ENCODE results near the gene CACNA1D.

The CACNA1D gene

DNA sequence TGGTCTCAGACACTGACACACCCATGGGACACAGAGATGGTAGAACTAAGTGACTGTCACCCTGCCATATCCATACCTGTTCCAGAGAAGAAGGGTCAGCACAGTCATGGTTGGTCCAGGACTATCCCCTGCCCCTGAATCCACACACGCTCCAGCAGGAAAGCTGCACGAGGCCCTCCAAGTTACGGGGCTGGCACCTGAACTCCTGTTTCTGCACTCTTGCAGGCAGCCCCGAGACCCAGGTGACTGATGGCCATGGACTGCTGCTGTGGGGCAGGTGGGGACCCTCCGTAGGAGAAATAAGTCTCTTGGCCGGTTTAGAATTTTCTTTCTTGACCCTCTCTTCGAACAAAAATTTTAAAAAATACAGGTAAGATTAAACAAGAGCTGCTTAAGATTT lies 321.2 kb downstream of the CACNA1D start:
- no peak for DNase-seq

DNA sequence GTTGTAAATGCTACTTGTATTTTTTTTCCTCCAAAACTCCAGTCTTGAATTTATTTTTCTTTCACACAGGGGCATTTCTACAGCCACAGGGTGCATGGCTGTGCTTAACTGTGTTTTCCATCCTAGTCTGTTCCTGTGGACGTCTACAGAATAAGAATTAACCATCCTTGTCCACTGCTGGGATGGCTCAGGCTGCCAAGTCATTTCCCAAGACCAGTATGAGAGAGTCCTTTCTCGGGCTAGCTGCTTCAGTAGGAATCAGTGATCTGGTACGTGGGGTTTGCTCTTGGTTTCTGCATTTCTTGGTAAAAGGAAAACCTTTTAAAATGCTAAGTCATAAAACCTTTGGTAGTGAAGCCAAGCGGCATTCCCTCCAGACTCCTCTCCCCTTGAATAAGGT lies 322.0 kb downstream of the CACNA1D start:
- no peak for DNase-seq

DNA sequence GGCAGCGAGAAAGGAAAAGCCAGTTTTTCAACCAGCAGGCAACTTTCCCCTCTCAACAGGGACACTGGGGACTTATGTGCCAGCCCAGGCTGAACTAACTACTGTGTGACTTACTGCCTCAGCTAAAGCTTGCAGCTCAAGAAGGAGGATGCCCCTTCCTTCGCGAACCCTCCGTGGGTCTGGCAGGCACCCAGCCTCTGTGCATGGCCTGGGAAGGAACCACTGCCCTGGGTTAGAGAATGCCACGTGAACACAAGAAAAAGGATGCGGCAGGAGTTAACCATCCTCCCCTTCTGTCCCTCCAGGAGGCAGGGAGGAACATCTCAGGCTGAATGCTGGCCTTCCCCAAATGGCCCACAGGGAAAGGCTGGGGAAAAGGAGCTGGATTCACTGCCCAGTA lies 322.8 kb downstream of the CACNA1D start:
- DNase-seq = no peak

DNA sequence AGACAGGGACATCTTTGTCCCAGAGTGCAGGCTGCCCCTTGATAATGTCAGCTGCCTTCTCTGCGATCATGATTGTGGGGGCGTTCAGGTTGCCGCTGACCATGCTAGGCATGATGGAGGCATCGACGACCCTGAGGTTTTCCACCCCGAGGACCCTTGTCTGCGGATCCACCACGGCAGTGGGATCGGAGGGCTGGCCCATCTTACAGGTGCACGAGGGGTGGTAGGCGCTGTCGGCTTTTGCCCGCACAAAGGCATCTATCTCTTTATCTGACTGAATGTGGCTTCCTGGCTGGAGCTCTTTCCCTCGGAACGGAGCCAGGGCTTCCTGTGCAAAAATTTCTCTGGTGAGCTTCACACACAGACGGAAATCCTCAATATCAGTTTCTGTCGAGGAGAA lies 323.4 kb downstream of the CACNA1D start:
- DNase-seq = no peak

DNA sequence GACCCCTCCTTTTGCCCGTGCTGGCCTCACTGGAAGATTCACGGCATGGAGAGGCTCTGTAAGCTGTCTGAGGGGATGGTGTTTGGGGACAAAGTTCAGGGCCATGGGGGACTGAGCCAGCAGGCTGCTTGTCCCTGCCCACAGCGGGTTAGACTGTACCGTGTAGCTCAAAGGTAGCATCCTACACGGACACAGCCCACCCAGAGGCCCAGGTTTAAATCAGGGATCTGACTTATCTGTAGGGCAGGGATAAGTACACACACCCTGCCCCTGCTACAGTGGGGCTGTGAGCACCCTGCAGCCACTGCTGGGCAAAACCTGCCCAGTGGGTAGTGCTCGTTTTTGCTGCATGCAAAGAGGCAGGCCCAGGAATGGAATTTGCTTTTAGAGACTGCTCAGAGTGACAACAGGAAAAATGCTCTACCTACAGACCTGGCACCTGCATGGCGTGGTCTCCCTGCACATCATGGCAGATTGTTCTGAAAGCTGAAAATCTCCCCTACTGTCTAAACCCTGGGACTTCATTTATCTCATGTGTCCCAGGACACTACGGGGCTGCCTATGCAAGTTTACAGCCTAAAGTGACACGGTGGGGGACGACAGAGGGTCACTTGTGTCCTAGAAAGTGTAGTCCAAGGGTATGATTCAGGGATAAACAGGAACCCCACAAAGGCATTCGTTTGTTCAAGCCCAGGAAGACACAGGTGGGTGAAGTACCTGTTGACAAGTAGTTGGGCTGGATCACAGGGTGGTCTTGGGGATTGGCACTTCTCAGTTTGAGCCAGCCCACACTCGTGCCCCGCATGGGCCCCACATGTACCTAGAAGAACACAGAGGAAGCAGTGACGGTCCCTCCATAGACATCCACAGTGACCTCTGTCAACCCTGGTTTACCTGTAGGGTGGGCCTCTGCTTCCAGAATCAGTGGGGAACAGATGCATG lies 324.1 kb downstream of the CACNA1D start:
- no peak for DNase-seq

DNA sequence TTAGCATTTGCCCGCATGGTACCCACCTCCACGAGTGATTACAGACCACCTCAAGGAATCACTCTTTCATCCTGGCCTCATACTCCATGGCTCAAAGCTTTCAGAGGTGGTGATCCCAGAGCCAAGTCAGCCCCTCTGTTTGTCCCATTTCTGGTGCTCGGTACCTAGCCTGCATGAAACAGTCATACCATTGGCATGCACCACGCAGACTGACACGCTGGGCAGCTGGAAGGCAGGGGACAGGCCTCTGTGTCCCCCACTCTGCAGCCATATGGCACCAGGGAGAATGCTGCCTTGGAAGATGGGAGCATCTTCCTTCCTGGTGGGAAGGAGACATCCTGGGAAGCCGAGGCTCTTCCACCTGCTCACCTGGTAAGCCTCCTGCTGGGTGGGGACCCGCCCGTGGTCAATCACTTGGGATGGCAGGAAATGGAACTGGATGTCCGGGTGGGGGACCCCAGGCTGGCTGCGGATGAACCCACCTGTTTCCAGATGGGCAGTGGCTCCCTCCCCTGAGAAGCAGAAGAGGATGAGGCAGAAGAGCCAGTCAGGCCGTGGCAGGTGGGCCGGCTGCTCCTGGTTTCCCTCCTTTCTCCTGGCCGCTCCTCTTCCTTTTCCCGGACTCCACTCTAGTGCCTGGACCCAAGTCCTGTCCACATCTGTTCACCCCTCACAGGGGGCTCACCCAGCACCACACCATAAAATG lies 324.9 kb downstream of the CACNA1D start:
- no peak for DNase-seq

DNA sequence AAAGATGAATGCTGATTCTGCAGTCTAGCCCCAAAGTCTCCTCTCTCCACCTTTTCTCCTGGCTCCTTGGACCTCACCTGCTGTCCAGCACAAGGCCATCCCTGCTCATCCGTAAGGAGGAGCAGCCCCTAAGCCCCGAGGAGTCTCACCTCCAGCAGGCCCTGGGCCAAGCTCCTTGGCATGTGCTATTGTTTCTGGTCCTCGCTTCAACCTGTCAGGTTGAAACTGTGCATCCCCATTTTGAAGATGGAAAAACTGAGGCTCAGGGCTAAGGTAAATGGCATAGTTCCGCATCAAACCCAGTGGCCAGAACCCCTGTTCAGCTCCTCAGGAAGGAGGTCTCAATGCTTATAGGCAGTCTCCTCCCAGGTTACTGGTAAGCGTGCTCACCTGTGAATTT lies 325.7 kb downstream of the CACNA1D start:
- no peak for DNase-seq

DNA sequence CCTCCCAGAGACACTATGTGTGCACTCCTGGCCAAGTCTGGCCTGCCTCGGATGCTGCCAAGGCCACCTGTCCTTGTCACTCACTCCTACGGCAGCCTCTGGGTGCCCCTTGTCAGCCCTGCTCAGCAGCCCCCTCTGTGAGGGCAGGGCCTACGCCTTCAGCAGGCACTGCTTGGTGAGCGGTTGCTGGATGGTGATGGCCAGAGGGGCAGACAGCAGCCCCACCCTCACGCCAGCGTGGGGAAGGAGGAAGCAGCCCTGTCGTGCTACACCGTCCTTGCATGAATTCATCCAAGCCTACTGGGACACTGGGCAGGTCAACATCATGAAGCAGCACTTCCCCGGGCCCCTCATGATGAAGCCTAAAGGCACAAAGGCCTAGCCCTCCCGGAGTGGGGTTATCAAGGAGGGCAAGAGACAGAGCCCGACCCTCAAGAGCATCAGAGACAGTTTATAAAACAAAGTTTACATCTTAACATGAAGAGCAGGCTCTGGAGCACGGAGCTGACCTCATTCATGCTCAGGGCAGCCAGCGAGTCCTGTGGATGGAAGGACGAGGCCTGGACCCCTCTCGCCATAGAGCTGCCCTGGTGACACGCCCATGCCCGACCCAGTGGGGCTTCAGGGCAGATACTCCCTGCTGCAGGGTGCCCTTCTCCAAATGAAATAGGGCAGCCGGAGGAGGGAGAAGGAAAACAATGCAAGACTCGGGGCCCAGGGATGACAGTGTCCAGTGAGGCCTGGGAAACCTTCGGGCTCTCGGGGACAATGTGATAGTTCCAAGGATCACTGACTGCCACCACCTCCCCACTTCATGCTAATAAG lies 326.6 kb downstream of the CACNA1D start:
- DNase-seq = no peak

DNA sequence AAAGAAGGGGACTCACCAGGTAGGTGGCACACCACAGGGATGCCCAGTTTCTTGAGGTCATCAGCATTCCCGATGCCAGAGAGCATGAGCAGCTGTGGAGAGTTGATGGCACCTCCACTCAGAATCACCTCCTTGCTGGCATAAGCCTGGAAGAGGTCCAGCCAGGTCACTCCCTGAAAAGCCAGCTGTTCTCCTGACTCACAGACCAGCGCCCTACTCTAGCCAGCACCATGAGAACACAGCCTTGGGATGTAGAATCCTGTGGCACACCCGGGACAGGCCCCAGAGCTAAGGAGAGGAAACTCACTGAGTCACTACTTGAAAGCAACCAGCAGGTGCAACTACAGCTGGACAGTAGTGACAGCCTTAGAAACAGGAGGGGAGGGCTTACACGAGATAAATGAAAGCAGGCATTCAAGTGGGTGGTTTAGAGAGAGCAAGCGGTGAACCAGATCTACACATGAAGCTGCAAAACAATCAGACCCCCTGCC lies 327.3 kb downstream of the CACNA1D start:
- DNase-seq = no peak

DNA sequence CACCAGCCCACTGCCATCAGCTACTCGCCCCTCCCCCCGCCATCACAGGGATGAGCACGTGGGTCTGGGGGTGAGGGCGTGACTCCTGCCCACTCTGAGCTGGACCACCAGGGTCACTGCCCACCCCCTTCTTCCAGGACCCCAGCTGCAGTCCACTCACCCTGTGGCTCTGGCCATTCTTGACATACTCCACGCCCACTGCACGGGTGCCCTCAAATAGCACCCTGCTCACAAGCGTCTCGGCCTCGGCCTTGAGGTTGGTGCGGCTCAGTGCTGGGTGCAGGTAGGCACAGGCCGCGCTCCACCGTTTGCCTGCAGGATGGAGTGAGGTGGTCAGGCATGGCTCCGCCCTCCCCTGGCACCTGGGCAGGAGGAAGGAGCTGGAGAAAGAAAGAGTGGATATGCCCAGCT lies 327.9 kb downstream of the CACNA1D start:
- no peak for DNase-seq

DNA sequence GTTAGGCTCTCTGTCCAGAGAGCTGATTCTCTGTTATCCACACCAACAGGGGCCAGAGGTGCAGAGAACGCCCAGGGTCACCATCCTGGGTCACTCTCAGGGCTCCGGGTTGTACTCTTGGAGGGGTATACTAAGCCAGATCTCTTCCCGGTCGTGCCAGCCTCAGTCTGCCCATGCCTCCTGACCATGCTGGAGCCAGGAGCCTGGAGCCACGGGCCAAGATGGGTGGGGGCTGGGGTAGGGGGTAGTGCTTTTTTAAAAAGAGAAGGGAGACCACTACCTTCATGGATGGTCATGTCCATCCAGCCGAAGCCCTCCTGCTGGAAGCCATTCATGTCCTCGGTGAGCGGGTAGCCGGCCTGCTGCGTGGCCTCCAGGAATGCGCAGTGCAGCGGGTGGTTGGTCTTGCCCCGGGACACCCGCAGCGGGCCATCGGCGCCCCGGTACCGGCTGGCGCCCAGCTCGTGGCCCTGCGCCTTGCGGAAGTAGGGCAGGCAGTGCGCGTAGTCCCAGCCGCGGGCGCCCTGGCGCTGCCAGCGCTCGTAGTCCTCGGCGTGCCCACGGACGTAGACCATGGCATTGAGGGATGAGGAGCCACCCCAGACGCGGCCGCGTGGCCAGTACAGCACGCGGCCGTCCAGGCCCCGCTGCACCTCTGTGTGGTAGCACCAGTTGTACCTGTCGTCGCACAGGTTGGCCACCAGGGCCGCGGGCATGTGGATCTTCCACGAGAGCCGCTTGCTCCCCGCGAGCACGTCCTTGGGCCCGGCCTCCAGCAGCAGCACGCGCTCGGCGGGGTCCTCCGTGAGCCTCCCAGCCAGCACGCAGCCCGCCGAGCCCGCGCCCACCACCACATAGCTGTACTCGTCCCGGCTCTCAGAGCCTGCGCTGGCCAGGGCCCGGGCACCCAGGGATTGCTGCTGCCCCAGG lies 328.9 kb downstream of the CACNA1D start:
- DNase-seq = no peak

DNA sequence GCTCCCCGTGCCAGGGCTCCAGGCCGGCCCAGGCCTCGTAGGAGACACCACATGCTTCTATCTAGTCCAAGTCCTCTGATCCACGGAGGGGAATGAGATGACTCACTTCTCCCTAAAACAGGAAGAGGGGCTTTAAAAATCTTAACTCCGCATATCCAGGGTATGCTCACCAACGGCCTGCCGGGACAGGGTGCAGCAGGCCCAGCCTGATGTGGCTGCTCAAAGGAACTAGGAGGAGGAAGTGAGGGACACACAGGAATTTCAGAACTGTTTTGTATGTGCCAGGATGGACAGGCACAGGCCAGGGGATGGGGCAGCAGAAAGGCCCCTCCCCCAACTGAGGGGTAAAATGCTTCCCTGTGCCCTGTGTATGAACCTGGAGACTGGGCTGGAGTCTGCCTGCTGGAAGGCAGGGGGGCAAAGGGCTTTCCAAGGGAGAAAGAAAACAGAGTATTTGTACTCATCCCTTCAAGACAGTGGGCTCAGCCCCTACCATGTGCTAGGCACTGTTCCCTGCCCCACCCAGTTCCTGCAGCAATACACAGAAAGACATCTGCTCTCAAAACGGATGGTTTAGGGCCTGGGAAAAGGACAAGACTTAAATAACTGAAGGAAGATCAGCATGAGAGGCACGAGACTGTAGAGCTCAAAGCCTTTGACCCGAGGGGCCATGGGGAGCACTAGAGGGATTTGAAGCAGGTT lies 329.7 kb downstream of the CACNA1D start:
- no peak for DNase-seq

DNA sequence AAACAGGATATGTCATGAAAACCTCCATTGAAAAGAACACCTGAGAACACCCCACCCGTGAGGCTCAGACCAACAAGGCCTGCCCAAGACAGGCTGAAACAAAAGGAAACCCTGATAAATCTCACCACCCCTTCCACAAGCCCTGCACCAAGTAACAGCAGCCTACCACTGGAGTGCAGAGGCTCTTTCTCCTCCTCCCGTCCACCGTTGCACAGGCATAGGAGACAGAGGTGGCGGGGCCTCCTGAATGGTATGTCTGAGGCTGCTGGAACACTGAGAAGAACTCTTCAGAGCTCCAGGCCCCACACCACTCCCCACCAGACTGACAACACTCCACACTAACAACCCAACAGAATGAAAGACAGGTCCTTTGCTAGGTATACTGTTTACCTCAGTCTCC lies 330.4 kb downstream of the CACNA1D start:
- DNase-seq = no peak

DNA sequence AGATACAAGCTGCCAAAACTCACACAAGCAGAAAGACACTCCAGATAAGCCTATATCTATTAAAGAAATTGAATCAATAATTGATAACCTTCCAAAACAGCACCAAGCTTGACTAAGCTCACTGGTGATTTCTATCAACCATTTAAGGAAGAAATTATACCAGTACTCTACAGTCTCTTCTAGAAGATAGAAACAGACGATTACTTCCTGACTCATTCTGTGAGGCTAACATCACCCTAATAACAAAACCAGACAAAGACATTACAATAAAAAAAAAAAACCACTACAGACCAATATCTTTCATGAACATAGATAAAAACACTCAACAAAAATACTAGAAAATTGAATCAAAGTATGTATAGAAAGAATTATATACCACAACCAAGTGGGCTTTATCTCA lies 331.6 kb downstream of the CACNA1D start:
- no peak for DNase-seq

DNA sequence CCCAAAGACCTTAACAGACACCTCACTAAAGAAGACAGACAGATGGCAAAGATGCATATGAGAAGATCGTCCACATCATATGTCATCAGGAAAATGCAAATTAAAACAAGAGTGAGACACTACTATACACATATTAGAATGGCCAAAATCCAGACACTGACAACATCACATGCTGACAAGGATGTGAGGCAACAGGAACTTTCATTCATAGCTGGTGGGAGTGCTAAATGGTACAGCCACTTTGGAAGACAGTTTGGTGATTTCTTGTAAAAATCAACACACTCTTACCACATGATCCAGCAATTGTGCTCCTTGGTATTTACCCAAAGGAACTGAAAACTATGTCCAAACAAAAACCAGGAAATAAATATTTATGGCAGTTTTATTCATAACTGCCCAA lies 334.2 kb downstream of the CACNA1D start:
- no peak for DNase-seq

DNA sequence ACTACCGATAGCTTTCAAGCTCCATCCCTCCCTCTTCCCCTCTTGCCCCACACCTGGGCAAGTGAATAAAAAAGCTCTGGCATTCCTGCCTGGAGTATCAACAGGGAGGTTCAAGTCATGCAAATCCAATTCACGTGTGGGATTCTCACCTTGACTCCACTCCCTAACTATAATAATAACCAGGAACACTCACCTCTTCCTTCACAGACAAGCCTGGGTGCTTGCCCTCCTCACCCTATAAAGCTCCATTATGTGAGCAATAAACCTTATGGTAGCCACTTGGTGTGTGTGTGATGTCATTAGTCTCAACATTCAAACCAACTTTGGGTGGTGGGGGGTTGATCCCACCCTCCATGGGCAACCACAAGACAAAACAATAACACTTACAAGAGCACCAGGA lies 335.2 kb downstream of the CACNA1D start:
- no peak for DNase-seq

DNA sequence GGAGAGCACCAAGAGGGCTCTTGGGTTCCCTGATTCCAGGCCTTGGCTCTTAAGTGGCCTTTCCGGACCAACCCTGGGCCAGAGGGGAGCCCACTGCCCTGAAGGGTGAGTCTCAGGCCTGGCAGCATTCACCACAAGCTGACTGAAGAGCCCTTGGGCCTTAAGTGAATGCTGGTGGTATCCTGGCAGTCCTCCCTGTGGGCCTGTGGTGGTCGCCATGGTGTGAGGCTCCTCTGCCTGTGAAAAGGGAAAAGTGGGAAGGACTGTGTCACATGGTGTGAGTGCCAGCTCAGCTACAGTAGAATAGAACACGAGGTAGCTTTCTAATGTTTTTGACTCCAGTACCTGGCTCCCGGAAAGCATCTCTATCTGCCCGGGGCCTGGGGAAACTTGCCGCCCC lies 336.5 kb downstream of the CACNA1D start:
- no peak for DNase-seq

DNA sequence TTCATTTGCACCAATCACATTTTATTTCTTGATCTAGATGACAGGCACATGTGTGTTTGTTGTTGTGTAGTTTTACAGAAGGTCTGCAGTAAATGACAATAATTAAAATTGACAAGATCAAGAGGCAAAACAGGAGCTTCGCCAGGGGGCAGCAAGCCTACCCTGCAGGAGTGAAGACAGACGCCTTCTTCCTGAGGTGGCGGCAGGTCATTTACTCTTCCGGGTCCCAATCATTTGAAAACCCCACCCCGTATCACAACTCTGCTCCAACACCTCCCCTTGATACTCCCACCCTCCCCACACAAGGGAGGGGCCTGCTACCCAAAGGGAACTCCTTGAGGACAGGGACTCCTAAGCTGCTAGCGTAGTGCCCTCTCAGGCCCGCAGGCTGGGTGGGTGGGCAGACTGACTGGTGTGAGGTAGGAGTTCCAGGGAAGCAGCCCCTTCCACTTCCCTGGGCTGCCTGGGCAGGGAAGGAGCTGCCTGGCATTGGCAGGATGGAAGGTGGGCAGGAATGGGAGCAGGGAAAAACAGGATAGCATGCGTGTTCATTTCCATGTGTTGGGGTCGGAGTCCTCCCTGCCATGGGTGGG lies 338.7 kb downstream of the CACNA1D start:
- DNase-seq = no peak

DNA sequence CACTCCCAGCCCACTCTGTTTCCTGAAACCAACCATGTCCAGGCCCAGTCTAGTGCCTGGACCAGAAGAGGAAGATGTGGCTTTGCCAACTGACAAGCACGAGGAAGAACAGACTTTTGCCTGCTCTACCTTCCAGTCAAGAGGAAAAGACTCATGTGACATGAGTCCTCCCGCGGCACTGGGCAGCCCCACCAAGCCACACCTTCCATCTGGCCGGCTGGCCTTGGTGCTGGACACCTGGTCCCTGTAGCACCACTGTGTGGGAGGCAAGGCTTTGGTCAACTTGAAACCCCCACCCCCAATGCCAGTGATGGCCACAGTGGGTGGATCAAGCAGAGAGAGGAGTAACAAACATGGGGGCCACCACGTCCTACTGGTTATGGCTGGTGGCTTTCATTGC lies 339.3 kb downstream of the CACNA1D start:
- DNase-seq = no peak

DNA sequence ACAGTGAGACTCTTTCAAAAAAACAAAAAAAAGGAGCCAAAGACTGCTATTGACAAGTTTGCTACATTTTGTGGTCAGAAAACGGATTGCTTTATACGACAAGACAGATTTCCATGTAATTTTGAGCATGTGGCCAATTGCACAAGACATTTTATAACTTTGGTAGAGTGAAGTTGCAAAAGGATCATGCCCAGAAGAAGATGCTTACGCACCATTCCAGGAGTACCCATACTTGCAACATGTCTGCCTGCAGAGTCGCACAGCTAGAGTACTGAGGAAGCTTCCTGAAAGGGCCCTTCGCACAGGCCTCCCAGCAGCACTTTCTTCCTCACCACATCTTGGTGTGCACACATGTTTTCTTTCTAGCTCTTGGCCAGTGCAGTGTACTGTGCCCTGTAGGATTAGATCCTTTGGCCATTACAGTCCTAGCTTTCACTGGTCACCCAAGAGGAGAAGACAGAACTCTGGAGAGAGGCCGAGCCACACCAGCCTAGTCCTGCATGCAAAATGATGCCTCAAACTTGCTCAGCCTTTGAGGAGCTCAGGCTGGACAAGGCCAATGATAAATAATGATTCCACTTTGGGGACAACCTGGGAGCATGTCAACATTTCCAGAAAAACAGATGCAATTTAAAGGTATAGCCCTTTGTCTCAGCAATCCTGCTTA lies 340.2 kb downstream of the CACNA1D start:
- DNase-seq = no peak
